H1 (cell line): ENCODE measurements around the gene EFHC1. TPM values are rescaled to one million over a fixed set of nuclear protein-coding genes. Genes with fewer than 3 reads are reported as not detected.

ENCODE experiments used
- CTCF ChIA-PET: fragments of 300-600 bp; sonication (Branson Sonifier 250); formaldehyde crosslinking; loops from one replicate; lab custom pipeline; 2021; ENCODE audit not compliant: partially characterized antibody; lab: Charles Lee
- POLR2A ChIA-PET: fragments of 300-600 bp; sonication (Branson Sonifier 250); formaldehyde crosslinking; loops from one replicate; lab custom pipeline; 2021; ENCODE audit warnings: inconsistent platforms; ENCODE audit not compliant: partially characterized antibody; lab: Charles Lee
- DNase-seq, 2 experiments: peaks; one replicate each; pipeline versions ENCODE4 v3.0.0 to v3.0.0-alpha.2; 2010 to 2022; ENCODE audit warnings: low spot score in 2 of 2, low read depth in 1 of 2, mixed read lengths in 1 of 2
- FAIRE-seq: peaks from 2 replicates; lab custom pipeline; 2011; peaks lifted over from hg19 to GRCh38; lab: Jason Lieb, UNC
- H2AFZ ChIP-seq: 2 replicates; pipeline ENCODE4 v1.8.1; 2012; ENCODE audit warnings: low read length, inconsistent platforms
- H2AK5ac ChIP-seq: 2 replicates; pipeline ENCODE4 v1.6.1; 2013; ENCODE audit warnings: low read depth, low read length
- H2BK120ac ChIP-seq: replicated peaks from 2 replicates; pipeline ENCODE3; 2013; ENCODE audit warnings: low read depth, low read length, inconsistent platforms
- H2BK12ac ChIP-seq: 2 replicates; pipeline ENCODE4 v1.6.1; 2013; ENCODE audit warnings: low read depth, low read length
- H2BK15ac ChIP-seq: 2 replicates; pipeline ENCODE4 v1.6.1; 2013; ENCODE audit warnings: low read length
- H2BK20ac ChIP-seq: 2 replicates; pipeline ENCODE4 v1.6.1; 2013; ENCODE audit warnings: low read length
- H2BK5ac ChIP-seq: 2 replicates; pipeline ENCODE4 v1.6.1; 2013; ENCODE audit warnings: low read depth, low read length
- H3K14ac ChIP-seq: 2 replicates; pipeline ENCODE4 v1.6.1; 2013; ENCODE audit warnings: inconsistent platforms; ENCODE audit not compliant: insufficient read length
- H3K18ac ChIP-seq: 2 replicates; pipeline ENCODE4 v1.6.1; 2013; ENCODE audit warnings: low read length; ENCODE audit errors: extremely low read depth
- H3K23ac ChIP-seq: 2 replicates; pipeline ENCODE4 v1.6.1; 2013; ENCODE audit warnings: inconsistent platforms; ENCODE audit not compliant: insufficient read length
- H3K23me2 ChIP-seq: 2 replicates; pipeline ENCODE4 v1.6.1; 2013; ENCODE audit warnings: low read depth, low read length
- H3K27ac ChIP-seq: 2 replicates; pipeline ENCODE4 v1.6.1; 2011; ENCODE audit warnings: low read depth, low read length, inconsistent platforms
- H3K27me3 ChIP-seq, 4 experiments: replicated peaks in 1 of 4; 1 replicate in 1 of 4; 2 replicates in 3 of 4; pipeline versions ENCODE4 v1.6.1 to v1.8.1; 2011 to 2013; ENCODE audit warnings: low read length in 3 of 4, mild to moderate bottlenecking in 3 of 4, inconsistent platforms in 2 of 4, mixed read lengths in 2 of 4, moderate library complexity in 1 of 4; ENCODE audit not compliant: control insufficient read depth in 3 of 4, insufficient read depth in 3 of 4; ENCODE audit errors: extremely low read depth in 1 of 4
- H3K36me3 ChIP-seq, 4 experiments: 2 replicates each; pipeline versions ENCODE4 v1.6.1 to v1.8.1; 2011 to 2013; ENCODE audit warnings: mild to moderate bottlenecking in 4 of 4, low read length in 3 of 4, moderate library complexity in 2 of 4, control low read depth in 1 of 4, inconsistent platforms in 1 of 4; ENCODE audit not compliant: insufficient read depth in 4 of 4, control insufficient read depth in 2 of 4
- H3K4ac ChIP-seq: replicated peaks from 2 replicates; pipeline ENCODE3; 2013; ENCODE audit warnings: low read length, low read depth, mixed read lengths, inconsistent platforms; ENCODE audit not compliant: insufficient read length
- H3K4me1 ChIP-seq, 4 experiments: replicated peaks in 1 of 4; 1 replicate in 1 of 4; 2 replicates in 3 of 4; pipeline versions ENCODE4 v1.6.1 to v1.8.1; 2011 to 2013; ENCODE audit warnings: low read length in 3 of 4, inconsistent platforms in 2 of 4, mixed read lengths in 1 of 4; ENCODE audit not compliant: insufficient read depth in 4 of 4, control insufficient read depth in 3 of 4
- H3K4me2 ChIP-seq, 2 experiments: 2 replicates each; pipeline versions ENCODE4 v1.6.1 to v1.8.1; 2011 to 2013; ENCODE audit warnings: low read depth in 2 of 2, low read length in 2 of 2, control low read depth in 1 of 2, inconsistent platforms in 1 of 2, mild to moderate bottlenecking in 1 of 2; ENCODE audit not compliant: insufficient read depth in 1 of 2
- H3K4me3 ChIP-seq, 4 experiments: fragments of 200-600, 300-600 bp in 1 of 4; sonication (generic), shearing (Covaris generic), sonication (Bioruptor Twin) in 1 of 4; 2 replicates each; pipeline versions ENCODE4 v1.5.1 to v1.8.1; 2011 to 2016; ENCODE audit warnings: low read length in 4 of 4, low read depth in 3 of 4, control low read depth in 2 of 4, inconsistent platforms in 2 of 4, mild to moderate bottlenecking in 2 of 4, mixed read lengths in 1 of 4, moderate library complexity in 1 of 4; ENCODE audit not compliant: insufficient read depth in 2 of 4; ENCODE audit errors: extremely low read depth in 1 of 4
- H3K56ac ChIP-seq: replicated peaks from 2 replicates; pipeline ENCODE3; 2013; ENCODE audit warnings: low read depth, mild to moderate bottlenecking, mixed read lengths, low read length, inconsistent platforms; ENCODE audit not compliant: insufficient read length
- H3K79me1 ChIP-seq: 2 replicates; pipeline ENCODE4 v1.6.1; 2013; ENCODE audit warnings: low read depth, low read length, control low read depth
- H3K79me2 ChIP-seq, 2 experiments: 2 replicates each; pipeline versions ENCODE4 v1.6.1 to v1.8.1; 2012 to 2013; ENCODE audit warnings: low read length in 2 of 2, mild to moderate bottlenecking in 2 of 2, inconsistent platforms in 1 of 2; ENCODE audit not compliant: insufficient read depth in 2 of 2, control insufficient read depth in 1 of 2
- H3K9ac ChIP-seq, 4 experiments: replicated peaks in 1 of 4; 1 replicate in 1 of 4; 2 replicates in 3 of 4; pipeline versions ENCODE4 v1.6.1 to v1.8.1; 2011 to 2013; ENCODE audit warnings: low read depth in 3 of 4, low read length in 3 of 4, control low read depth in 2 of 4, mild to moderate bottlenecking in 2 of 4, moderate library complexity in 2 of 4, inconsistent platforms in 1 of 4; ENCODE audit errors: extremely low read depth in 1 of 4
- H3K9me3 ChIP-seq, 2 experiments: 2 replicates each; pipeline versions ENCODE4 v1.6.1 to v1.8.1; 2012 to 2013; ENCODE audit warnings: mild to moderate bottlenecking in 2 of 2, moderate library complexity in 2 of 2, control low read depth in 1 of 2, inconsistent platforms in 1 of 2, low read depth in 1 of 2, low read length in 1 of 2, mixed read lengths in 1 of 2; ENCODE audit not compliant: insufficient read depth in 2 of 2
- H4K20me1 ChIP-seq, 2 experiments: replicated peaks in 1 of 2; 2 replicates each; pipeline versions ENCODE3 to v1.8.1; 2011 to 2013; ENCODE audit warnings: inconsistent platforms in 2 of 2, low read length in 2 of 2, mild to moderate bottlenecking in 1 of 2; ENCODE audit not compliant: insufficient read depth in 2 of 2, control insufficient read depth in 1 of 2
- H4K5ac ChIP-seq: 2 replicates; pipeline ENCODE4 v1.6.1; 2013; ENCODE audit warnings: low read length, low read depth, mixed read lengths, inconsistent platforms; ENCODE audit not compliant: insufficient read length
- H4K8ac ChIP-seq: 2 replicates; pipeline ENCODE4 v1.8.0; 2013; ENCODE audit warnings: mild to moderate bottlenecking, moderate library complexity, low read length, inconsistent platforms; ENCODE audit not compliant: insufficient read depth; ENCODE audit errors: extremely low read depth
- H4K91ac ChIP-seq: replicated peaks from 2 replicates; pipeline ENCODE3; 2013; ENCODE audit warnings: low read length, mixed read lengths, inconsistent platforms; ENCODE audit not compliant: insufficient read length
- BACH1 ChIP-seq: IDR thresholded peaks from 2 replicates; pipeline ENCODE4 v1.6.1; 2012; ENCODE audit warnings: low read length, improper control_type of control experiment
- CHD1 ChIP-seq: IDR thresholded peaks from 2 replicates; pipeline ENCODE4 v1.6.1; 2012; ENCODE audit warnings: low read depth, low read length, improper control_type of control experiment
- CTBP2 ChIP-seq: IDR thresholded peaks from 2 replicates; pipeline ENCODE4 v1.7.0; 2011; ENCODE audit warnings: borderline replicate concordance, mild to moderate bottlenecking, moderate library complexity, mixed read lengths, low read length; ENCODE audit not compliant: insufficient read depth, insufficient read length
- FOSL1 ChIP-seq: IDR thresholded peaks from 2 replicates; pipeline ENCODE4 v1.6.1; 2011; ENCODE audit warnings: mild to moderate bottlenecking, low read depth, low read length, moderate library complexity; ENCODE audit not compliant: insufficient read depth
- GABPA ChIP-seq: IDR thresholded peaks from 2 replicates; pipeline ENCODE4 v1.6.1; 2011; ENCODE audit warnings: mild to moderate bottlenecking, low read length, moderate library complexity, borderline replicate concordance; ENCODE audit not compliant: insufficient read depth
- GTF2F1 ChIP-seq: IDR thresholded peaks from 2 replicates; pipeline ENCODE4 v1.6.1; 2012; ENCODE audit warnings: low read depth, low read length, improper control_type of control experiment, borderline replicate concordance
- KDM1A ChIP-seq: fragments of 200-600, 300-600 bp; sonication (generic); IDR thresholded peaks from 2 replicates; pipeline ENCODE4 v1.7.1; 2016; ENCODE audit warnings: mild to moderate bottlenecking, low read length, borderline replicate concordance
- RNF2 ChIP-seq: fragments of 200-900, 300-1000 bp; sonication (generic); IDR thresholded peaks from 2 replicates; pipeline ENCODE4 v1.7.1; 2016; ENCODE audit warnings: borderline replicate concordance, low read depth, mild to moderate bottlenecking, antibody characterized with exemption, low read length; ENCODE audit not compliant: poor library complexity, severe bottlenecking; ENCODE audit errors: missing control alignments
- SUZ12 ChIP-seq: fragments of 200-600 bp; sonication (generic); IDR thresholded peaks from 2 replicates; pipeline ENCODE4 v1.6.1; 2012; ENCODE audit warnings: mild to moderate bottlenecking, inconsistent platforms, low read length, moderate library complexity, mixed read lengths
- TAF1 ChIP-seq: IDR thresholded peaks from 2 replicates; pipeline ENCODE4 v1.6.1; 2011; ENCODE audit warnings: mild to moderate bottlenecking, low read depth, low read length
- TAF7 ChIP-seq: optimal IDR thresholded peaks from 2 replicates; pipeline ENCODE3; 2011; ENCODE audit warnings: low read depth, mild to moderate bottlenecking, inconsistent platforms, low read length, moderate library complexity, borderline replicate concordance
- WGBS, 2 experiments: shearing (Covaris generic) in 1 of 2; methylation state at CpG; one replicate each; pipeline versions ENCODE4 v1.1.6 to v1.1.7; 2013 to 2015; ENCODE audit warnings: low lambda C conversion rate in 2 of 2, mixed read lengths in 2 of 2, inconsistent platforms in 1 of 2, low coverage in 1 of 2, missing lambda C conversion rate in 1 of 2; ENCODE audit not compliant: insufficient replicate concordance in 2 of 2, insufficient coverage in 1 of 2, insufficient read length in 1 of 2; ENCODE audit errors: extremely low coverage in 1 of 2, missing lambda C conversion rate in 1 of 2; 5-methylcytosine and 5-hydroxymethylcytosine counted together
- polyA plus RNA-seq, 7 experiments: library from polyadenylated mRNA; depleted of rRNA in 3 of 7; stranded (reverse) in 5 of 7; unstranded in 2 of 7; fragments of >200 nt in 5 of 7; fragments of 200-250 nt in 2 of 7; gene quantifications; 1 replicate in 5 of 7; 2 replicates in 1 of 7; 4 replicates in 1 of 7; pipeline versions ENCODE4 v1.2.1 to v1.2.3, GENCODE V29; 2011 to 2013; ENCODE audit warnings: missing spikeins in 2 of 7, mixed read lengths in 2 of 7
- total RNA-seq: library from RNA; stranded (reverse); fragmentation: NEBNext Ultra II Directional; extraction: Animal tissue kit (Norgen Biotek cat#: 25700); gene quantifications from 2 replicates; pipeline ENCODE4 v1.2.1, GENCODE V29; 2021

The EFHC1 gene
- total and polyA plus RNA-seq, 2 of the 8 experiments (the other 6 are each of a cell fraction or from before 2014, with no cell fraction given) = 10.5 to 16.4 TPM

GRCh38 chr6:52489881-52490280 is 69.7 kb downstream of the EFHC1 start:
- Histone ChIP-seq H4K91ac (no peak overlapping the region), H2BK12ac (no peak overlapping the region), H3K4ac (no peak overlapping the region), H3K79me1 (no peaks in the 10 kb centered on the region), H2BK20ac (no peak overlapping the region), H2BK5ac (no peak overlapping the region), H4K20me1 (no peaks in the 10 kb centered on the region), H4K8ac (no peak overlapping the region), H3K9ac (no peak overlapping the region), H3K79me2 (no peaks in the 10 kb centered on the region), H3K23ac (no peak overlapping the region), H3K27ac (no peak overlapping the region), H3K56ac (no peak overlapping the region), H3K9me3 (no peaks in the 10 kb centered on the region), H2AK5ac (no peak overlapping the region), H2BK120ac (no peak overlapping the region), H3K23me2 (no peaks in the 10 kb centered on the region), H4K5ac (no peak overlapping the region), H3K4me2 (no peak overlapping the region), H3K4me3 (no peak overlapping the region), H2BK15ac (no peak overlapping the region), H3K27me3 (no peaks in the 10 kb centered on the region), H3K36me3 (no peaks in the 10 kb centered on the region), H3K14ac (no peak overlapping the region), H2AFZ (no peak overlapping the region), H3K4me1 (no peaks in the 10 kb centered on the region), H3K18ac (no peak overlapping the region)
- CTCF ChIA-PET = interaction anchor here (2.1 kb wide), 1 partner anchor 25 kb away, joined by 4 read pairs; no protein-coding TSS in a partner anchor
- FAIRE-seq = no peak
- WGBS, 2 experiments = 85% methylated on average over 5 of the region's 5 CpGs; no CpG with 5 or more reads in 1 of the 2 experiments
- no peak for TF ChIP-seq CTBP2
- no peak for TF ChIP-seq BACH1
- TF ChIP-seq TAF7 = no peak
- TF ChIP-seq TAF1 = no peak
- no peak for TF ChIP-seq FOSL1
- no peak for TF ChIP-seq CHD1
- TF ChIP-seq RNF2 = no peak
- TF ChIP-seq GABPA = no peak
- TF ChIP-seq SUZ12 = no peak
- no peak for TF ChIP-seq KDM1A
- TF ChIP-seq GTF2F1 = no peak
- POLR2A ChIA-PET = no interaction called here
- no peak for DNase-seq
